NCI-H2107 (cell line): ENCODE data around the gene HDAC2.
A peak's percentile ranks its signal among the peaks of the same experiment; 100 is the strongest.
"Not testable (repeated sequence)": the region's sequence is repeated elsewhere in the genome, so short reads cannot be mapped to it uniquely, and the experiment has no call there.

Experiments
- DNase-seq: peaks from one replicate; lab custom pipeline; 2025; lab: John Stamatoyannopoulos, UW

The HDAC2 gene

DNA sequence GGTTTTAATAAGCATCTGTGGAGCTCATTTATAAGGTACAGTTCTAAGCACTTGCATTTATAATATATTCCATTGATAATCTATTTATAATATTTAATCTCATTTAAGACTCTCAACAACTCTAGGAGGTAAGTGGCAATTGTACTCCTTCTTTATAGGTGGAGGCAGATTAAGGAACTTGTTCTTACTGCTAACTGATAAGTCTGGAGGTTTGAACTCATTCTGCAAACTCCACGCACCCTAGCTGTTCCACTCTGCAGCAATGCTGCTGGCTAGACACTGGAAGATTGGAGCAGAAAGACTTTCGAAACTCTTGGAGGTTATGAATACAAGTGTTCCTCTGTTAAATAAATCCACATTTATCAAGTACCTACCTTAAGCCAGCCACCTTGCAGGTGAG is 793 bp upstream of the HDAC2 start:
- no peak for DNase-seq

DNA sequence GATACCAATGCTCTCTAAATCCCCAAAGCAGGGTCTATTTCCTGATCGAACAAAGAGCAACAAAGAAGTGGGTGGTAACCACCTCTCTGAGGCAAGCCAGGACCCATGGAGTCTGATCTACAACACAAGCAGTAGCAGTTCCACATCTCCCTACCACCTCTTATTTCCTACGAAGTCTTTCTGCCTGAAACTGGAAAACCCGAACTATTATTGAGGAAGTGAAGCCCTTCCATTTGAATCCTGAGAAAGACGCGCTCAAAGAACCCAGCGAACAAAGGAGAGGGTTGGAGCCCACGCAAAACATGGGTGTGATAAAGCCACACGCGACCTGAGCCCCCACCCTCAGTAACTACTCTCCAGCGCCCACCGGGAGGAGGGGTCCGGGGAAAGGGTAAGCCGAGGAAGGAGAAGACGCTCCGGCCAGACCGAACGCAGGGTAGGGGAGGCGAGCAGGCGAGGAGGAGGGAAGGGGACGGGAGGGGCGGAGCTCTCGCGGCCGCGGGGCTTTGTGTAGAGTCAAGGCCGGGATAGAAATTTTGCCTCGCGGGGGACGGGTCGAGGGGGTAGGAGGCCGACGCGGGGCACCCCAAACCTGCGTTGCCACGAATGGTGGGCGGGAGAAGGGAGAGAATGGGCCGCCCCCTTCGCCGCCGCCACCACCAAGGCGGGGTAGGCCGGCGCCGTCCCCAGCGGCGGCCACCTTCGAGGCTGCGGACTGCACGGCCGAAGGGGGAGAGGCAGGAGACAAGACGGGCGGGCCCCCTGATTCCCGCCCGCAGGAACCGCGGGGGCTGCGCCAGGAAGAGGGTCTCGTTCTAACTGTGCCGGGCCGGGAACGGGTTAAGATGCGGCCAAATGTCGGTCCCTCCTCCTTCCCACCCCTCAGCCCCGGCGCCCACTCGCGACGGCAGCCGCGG is 802 bp downstream of the HDAC2 start:
- DNase-seq, result peak; percentile 7

DNA sequence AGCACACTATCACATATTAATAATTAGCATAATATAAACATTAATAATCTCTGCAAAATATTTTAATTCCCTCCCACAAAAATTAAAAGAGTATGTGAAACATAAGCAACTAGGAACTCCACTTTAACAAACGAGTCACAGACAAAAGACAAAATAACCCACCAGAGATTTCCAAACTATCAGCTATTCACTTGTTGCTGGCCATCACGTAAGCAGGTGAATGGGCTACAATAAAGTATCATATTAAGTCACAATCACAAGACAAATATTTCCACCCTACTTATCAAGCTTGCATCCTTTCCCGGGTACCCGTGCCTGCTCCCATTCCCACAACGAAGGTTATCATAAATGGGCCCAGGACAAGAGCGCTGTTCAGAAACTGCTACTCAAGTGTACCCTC is 2.5 kb downstream of the HDAC2 start:
- DNase-seq, result no peak

DNA sequence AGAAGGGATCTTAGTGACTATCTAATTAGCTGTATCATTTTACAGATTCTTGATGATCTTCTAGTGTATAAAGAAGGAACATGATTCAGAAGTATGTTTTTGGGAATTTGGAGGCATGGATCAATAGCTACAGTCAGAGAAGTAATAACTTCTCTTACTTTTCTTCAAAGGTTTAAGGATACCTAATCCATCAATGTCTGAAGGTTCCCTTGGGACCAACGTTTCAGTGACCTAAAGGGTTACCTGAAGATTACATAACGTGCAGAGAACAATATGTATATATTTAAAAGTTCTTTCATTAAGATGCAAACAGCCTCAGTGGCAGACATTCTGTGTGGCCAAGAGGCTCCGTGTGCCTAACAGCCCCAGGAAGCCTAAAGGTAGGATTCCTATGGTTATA is 3.2 kb downstream of the HDAC2 start:
- DNase-seq, result no peak

DNA sequence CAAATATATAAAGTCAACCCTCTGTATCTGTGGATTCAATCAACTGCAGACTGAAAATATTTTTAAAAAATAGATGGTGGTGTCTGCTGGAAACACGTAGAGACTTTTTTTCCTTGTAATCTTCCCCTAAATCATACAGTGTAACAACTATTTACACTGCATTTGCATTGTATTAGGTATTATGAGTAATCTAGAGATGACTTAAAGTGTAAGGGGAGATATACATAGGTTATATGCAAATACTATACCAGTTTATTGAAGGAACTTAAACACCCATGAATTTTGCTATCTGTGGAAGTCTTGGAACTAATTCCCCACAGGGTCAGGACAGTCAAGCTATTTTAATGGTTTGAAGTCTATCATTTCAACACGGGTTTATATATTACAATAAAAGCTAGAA is 10.2 kb downstream of the HDAC2 start:
- no peak for DNase-seq

DNA sequence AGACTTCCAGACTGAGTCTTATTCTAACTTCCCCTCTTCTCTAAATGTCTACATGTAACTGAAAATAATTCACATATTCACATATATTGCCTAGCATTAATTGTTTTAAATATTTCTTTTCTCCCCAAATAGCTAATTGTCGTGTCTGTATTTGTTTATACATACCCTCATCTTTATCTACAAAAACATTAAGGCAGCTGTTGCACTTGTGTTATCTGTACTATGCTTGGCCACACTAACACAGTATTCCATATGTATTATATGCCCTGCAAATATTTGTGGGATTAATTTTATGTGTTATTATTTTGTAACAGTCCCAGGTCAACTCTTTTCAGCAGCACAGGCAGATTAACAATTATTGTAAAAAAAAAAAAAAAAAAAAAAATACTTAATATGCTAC is 11.7 kb downstream of the HDAC2 start:
- DNase-seq, result no peak

DNA sequence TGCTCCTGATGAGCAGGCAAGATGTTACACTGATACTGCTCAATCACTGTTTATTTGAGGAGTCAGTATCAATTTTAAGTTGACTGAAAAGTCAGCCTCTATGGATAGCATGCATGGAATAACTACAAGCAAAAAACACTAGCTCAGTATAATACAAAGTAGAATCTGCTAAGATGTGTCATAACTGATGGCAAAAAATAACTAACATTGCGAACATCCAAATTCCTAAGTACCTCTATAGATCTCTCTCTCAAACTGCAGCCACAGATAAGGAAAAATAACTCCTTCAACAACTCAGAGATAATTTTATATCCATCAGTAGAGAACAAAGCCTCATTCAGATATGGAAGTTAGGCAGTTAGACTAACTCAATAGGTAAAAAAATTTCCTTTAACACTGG is 16.3 kb downstream of the HDAC2 start:
- no peak for DNase-seq

DNA sequence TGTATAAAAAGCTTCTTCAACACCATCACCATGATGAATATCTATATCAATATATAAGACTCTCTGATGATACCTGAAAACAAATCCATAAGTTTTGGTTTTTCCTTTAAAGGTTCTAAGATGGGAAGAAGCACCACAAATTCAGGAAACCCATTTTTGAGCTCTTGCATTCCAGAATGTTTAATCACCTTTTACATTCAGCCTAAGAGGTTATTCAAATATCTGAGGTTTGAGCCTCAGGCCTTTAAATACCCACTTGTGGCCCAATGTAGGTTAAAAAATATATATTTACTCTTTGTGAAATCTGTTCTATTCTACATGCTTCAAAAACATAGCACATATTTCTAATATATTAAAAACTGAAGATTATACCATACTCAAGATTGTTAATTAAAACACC is 17.6 kb downstream of the HDAC2 start:
- no peak for DNase-seq

DNA sequence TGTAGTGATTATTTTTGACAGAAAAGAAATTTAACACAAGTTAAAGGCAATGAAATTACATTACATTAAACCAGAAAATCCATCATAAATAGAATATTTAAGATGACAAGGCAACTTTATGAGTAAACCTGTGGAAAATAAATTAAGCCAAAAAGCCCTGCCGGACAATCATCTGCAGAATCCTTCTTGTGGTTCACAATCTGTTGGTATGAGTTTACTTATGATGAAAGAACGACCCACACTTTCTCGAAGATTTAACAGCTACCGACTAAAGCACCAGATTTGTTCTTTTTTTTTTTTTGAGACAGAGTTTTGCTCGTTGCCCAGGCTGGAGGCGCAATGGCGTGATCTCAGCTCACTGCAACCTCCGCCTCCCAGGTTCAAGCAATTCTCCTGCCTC is 21.4 kb downstream of the HDAC2 start:
- DNase-seq, result no peak

DNA sequence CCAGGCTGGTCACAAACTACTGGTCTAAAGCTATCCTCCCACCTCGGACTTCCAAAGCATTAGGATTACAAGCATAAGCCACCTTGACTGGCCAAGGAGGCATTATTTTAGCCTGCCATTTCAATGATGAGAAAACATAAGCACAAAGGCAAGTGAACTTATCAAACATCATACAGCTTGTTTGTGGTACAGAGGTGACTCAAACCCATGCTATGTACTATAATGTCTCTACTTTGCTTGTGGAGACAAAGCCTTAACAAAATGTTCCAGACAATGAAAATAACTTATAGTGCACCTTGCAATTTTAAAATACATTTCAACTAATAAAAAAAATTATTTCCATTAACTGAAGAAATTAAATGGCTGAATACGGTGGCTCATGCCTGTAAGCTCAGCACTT is 26.2 kb downstream of the HDAC2 start:
- no peak for DNase-seq

DNA sequence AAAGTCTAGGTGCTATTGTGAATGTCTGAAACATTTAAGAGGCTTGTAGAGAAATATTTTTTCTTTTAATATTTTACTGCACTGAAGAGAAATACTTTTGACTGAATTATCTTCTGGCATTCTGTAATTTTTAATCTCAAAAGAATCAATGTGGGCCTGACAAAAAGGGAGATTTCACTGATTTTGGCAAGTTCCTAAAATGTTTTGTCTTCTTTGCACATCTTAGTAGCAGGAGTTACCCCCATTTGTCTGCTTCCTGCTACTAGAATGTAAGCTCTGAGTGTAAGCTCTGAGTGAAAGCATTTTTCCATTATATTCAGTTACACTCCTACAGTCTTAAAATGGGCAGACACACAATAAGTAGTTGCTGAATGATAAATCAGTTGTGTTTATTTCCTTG is 31.1 kb downstream of the HDAC2 start:
- DNase-seq, result no peak

DNA sequence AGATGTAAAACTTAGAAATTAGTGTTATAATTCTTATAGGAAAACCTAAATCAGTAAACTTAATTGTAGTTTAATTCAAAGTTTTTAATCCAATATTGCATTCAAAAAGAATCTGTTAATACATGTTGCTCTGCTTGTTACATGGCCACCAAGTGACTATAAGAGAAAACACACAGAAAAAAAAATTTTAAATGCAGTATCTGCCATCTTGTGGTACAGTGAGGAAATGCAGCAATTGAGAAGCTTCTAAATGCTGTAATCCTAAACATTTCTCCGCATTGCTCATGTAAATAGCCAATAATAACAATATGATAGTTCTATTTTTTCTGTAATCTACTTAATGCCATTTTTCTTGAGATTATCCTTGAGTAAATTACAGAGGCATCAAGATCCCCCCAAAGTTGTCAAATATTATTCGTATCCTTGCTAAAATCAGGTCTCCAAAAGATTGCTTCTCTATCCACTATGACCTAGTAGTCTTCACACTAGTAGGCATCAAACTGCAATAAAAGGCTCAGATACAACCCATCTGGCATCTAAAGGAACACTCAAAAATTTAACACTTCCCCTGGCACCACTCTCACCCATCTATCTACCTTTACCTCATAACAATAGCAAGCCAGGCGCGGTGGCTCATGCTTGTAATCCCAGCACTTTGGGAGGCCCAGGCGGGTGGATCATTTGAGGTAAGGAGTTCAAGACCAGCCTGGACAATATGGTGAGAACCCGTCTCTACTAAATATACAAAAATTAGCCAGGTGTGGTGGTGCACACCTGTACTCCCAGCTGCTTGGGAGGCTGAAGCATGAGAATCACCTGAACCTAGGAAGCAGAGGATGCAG is 34.6 kb downstream of the HDAC2 start:
- peak; percentile 6 for DNase-seq

DNA sequence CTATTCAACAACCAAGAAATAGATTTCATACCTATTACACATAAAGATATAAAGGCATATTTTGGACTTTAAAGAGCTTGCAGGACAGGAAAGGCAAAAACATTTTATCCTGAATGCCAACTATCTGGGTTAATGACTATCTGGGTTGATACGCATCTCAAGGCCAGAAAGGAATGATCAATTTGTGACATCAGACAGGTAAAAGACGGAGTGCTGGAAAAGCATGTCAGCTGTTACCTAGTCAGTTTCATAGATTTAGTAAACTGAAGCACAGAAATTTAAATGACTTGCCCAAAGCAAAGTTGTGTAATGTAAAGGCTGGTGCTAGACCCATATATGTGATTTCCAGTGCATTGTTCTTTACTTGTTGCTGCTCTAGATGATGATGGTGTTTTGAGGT is 36.8 kb downstream of the HDAC2 start:
- DNase-seq, result no peak

DNA sequence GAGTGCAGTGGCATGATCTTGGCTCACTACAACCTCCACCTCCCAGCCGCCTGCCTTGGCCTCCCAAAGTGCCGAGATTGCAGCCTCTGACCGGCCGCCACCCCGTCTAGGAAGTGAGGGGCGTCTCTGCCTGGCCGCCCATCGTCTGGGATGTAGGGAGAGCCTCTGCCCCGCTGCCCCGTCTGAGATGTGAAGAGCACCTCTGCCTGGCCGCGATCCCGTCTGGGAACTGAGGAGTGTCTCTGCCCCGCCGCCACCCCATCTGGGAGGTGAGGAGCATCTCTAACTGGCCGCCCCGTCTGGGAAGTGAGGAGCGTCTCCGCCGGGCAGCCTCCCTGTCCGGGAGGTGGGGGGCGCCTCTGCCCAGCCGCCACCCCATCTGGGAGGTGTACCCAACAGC is 39.0 kb downstream of the HDAC2 start:
- DNase-seq, result not testable (repeated sequence)

DNA sequence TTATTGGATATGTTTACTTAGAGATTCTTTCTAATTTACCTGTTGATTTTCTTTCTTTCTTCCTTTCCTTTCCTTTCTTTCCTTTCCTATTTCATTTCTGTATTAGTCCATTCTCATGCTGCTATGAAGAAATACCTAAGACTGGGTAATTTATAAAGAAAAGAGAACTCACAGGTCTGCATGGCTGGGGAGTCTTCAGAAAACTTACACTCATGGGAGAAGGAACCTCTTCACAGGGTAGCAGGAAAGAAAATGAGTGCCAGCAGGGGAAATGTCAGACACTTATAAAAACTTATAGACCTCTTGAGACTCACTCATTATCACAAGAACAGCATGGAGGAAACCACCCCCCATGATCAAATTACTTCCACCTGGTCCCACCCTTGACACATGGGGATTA is 40.8 kb downstream of the HDAC2 start:
- no peak for DNase-seq

DNA sequence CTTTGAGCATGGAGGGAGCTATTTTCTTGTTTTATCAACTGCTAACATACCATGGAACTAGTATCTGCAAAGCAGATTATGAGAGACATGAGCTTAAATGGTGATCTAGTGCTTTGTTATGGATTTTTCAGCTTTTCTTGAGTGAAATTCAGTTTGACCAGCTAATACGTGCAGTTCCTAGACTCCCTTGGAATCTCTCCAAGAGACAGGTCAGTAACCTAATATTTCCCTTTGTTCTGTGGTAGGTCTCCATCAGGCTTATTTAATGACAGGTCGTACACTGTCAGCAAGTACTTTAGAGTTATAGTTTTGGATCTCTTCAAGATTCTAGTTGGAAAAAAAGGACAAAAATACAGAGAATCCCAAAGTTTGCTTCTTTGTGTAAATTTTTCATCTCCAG is 43.9 kb downstream of the HDAC2 start:
- DNase-seq, result no peak

DNA sequence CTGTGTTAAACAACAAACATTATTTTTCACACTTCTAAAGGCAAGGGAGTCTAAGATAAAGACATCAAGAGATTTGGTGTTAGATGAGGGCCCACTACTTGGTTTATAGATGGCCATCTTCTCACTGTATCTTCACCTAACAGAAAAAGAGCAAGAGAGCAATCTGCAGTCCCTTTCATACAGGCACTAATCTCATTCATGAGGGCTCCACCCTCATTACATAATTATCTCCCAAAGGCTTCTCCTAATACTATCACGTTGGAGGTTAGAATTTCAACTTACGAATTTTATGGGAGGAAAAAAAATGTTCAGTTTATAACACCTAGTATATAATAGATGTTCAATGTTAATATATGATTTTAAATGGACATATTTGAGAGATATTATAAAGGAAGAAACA is 45.6 kb downstream of the HDAC2 start:
- no peak for DNase-seq

DNA sequence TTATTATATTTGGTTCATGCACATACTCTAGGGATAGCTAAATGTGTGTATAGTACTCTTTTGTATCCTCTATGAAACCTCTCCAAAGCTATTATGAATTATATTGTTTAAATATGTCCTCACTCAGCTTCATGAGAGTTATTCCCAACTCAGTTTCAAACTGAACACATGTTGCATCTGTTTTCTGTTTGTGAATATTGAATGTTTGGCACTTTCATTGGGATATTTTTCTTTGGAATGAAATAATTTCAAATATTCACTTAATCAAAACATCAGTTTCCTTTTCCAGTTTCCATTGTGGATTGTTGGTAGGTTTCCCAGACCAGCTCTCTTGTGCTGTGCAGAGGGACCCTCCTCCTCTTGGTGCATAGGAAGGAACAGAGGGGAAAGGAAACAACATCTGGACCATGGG is 46.6 kb downstream of the HDAC2 start:
- no peak for DNase-seq

DNA sequence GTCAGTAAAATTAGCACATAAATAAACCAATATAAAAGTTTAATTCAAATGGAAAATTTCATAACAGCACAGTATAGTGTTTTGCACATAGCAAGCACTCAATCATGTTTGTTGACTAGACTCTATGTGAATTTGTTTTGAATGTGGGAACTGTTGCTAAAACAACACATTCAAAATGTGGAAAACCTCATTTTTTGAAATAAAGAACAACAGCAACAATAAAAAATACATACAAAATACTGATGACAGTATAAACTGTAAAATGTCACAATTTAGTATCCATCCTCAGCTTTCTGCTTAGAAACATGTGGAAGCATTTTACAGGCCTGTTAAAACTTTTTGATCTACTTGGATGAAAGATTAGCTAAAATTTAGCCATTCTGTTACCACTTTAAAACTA is 47.4 kb downstream of the HDAC2 start:
- no peak for DNase-seq

DNA sequence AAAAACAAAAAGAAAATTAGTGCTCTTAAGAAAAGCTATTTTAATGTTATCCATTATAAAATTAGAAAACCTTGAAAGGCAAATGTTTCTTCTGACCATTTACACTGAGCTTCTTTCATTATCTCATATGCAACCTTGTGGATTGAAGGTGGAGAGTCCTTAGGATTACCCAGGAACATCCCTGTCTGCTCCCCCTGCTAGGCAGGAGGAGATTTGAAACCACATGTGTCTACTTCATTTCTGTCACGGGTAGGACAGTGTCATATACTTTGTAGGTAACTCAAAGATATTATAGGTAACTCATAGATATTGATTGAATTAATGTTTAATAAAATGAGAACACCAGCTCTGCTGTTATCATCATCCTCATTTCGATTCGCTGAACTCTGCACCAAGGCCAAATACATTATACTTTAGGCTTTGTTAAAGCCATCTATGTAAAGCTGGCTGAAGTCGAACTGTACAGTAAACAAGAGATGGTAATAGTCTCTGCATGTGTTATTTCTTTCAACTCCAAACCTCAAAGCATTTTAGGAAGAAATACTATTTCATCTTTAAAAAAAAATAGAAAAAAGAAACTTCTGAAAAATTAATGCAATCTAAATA is 49.5 kb downstream of the HDAC2 start:
- DNase-seq, result no peak

DNA sequence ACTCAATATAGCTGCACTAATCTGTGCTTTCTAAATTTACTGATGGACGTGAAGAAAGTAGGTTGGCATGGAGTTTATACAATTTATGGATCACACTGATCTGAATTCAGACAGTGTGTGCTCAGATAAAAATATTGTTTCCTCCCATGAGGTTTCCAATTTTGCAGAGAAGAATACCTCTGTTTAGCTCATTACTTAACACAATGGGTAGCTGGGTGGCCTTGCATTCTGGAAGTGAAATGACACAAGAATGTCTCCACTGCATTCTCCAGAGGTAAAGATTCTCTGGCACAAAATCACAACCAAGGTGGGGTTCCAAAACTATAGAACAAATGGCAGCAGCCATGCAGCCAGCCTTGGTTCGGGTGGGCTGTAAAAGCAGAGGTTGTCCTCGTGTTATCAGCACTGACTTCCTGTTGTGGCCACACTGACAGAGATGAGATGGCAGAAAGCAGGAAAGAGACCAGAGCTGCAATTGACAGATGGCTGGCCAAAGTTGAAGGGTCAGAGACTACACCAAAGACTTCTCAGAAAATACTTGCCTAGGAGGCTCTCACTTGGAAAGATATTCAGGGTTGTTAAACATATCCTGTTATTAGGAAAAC is 50.2 kb downstream of the HDAC2 start:
- DNase-seq, result no peak

DNA sequence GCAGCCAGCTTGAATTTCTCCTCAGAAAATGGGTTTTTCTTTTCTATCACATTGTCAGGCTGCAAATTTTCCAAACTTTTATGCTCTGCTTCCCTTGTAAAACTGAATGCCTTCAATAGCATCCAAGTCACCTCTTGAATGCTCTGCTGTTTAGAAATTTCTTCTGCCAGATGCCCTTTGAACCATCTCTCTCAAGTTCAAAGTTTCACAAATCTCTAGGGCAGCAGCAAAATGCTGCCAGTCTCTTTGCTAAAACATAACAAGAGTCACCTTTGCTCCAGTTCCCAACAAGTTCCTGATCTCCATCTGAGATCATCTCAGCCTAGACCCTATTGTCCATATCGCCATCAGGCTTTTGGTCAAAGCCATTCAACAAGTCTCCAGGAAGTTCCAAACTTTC is 60.7 kb downstream of the HDAC2 start:
- DNase-seq, result not testable (repeated sequence)
